A549 (cell line): ENCODE data around the gene SPINK4. TPM values are rescaled to one million over a fixed set of nuclear protein-coding genes. Genes with fewer than 3 reads are reported as not detected.

Source experiments
- ATAC-seq, 2 experiments: fragments of 200-7000 bp in 1 of 2; fragments of >200 bp in 1 of 2; cut with Nextera tagmentation in 1 of 2; cut with Tn5 transposase in 1 of 2; 3 replicates each; pipeline versions ENCODE4 v1.8.0 to v1.9.1; 2018 to 2020; ENCODE audit warnings: mild to moderate bottlenecking in 1 of 2, moderate library complexity in 1 of 2
- CTCF ChIA-PET: fragments of 300-600 bp; sonication (Branson Sonifier 250); formaldehyde crosslinking; extraction: SDS; loops from one replicate; lab custom pipeline; 2021; ENCODE audit warnings: antibody characterized with exemption, inconsistent platforms; lab: Yijun Ruan, JAX
- POLR2A ChIA-PET: fragments of 350-600 bp; formaldehyde crosslinking; extraction: SDS; loops from one replicate; lab custom pipeline; 2021; ENCODE audit warnings: antibody characterized with exemption, inconsistent platforms; lab: Yijun Ruan, JAX
- DNase-seq, 2 experiments: peaks; one replicate each; pipeline versions ENCODE4 v3.0.0 to v3.0.0-alpha.2; 2011 to 2016; ENCODE audit warnings: low read depth in 1 of 2, low spot score in 1 of 2
- FAIRE-seq: peaks from 2 replicates; lab custom pipeline; 2011; peaks lifted over from hg19 to GRCh38; lab: Jason Lieb, UNC
- H3K27ac ChIP-seq, 2 experiments: fragments of >200 bp; sonication (Bioruptor Twin); formaldehyde crosslinking; 3 replicates each; pipeline ENCODE4 v1.5.1; 2016 to 2017
- H3K4me1 ChIP-seq: fragments of >200 bp; sonication (Bioruptor Twin); formaldehyde crosslinking; 3 replicates; pipeline ENCODE4 v1.6.1; 2016
- H3K4me2 ChIP-seq: fragments of >200 bp; sonication (Bioruptor Twin); formaldehyde crosslinking; 3 replicates; pipeline ENCODE4 v1.6.1; 2016
- H3K4me3 ChIP-seq: fragments of >200 bp; sonication (Bioruptor Twin); formaldehyde crosslinking; 3 replicates; pipeline ENCODE4 v1.5.1; 2016
- H3K9me3 ChIP-seq: fragments of >200 bp; sonication (Bioruptor Twin); formaldehyde crosslinking; 3 replicates; pipeline ENCODE4 v1.6.1; 2016
- BCL3 ChIP-seq: fragments of >200 bp; sonication (Bioruptor Twin); formaldehyde crosslinking; IDR thresholded peaks from 3 replicates; pipeline ENCODE4 v1.6.1; 2016
- BHLHE40 ChIP-seq: IDR thresholded peaks from 2 replicates; pipeline ENCODE4 v1.6.1; 2012; ENCODE audit warnings: low read depth, low read length, inconsistent platforms
- CBX8 ChIP-seq: fragments of 200-600 bp; sonication (generic); IDR thresholded peaks from 2 replicates; pipeline ENCODE4 v1.6.1; 2016
- CEBPB ChIP-seq, 2 experiments: fragments of >200 bp in 1 of 2; sonication (Bioruptor Twin) in 1 of 2; formaldehyde crosslinking in 1 of 2; IDR thresholded peaks; 2 replicates each; pipeline ENCODE4 v1.6.1; 2012 to 2016
- CHD4 ChIP-seq: fragments of 200-600 bp; sonication (generic); IDR thresholded peaks from 2 replicates; pipeline ENCODE4 v1.6.1; 2016; ENCODE audit warnings: antibody characterized with exemption, mild to moderate bottlenecking, borderline replicate concordance
- CTCF ChIP-seq: fragments of >200 bp; sonication (Bioruptor Twin); formaldehyde crosslinking; IDR thresholded peaks from 3 replicates; pipeline ENCODE4 v1.5.1; 2016
- FOSL2 ChIP-seq, 2 experiments: fragments of 450-650 bp in 1 of 2; fragments of >200 bp in 1 of 2; sonication (Bioruptor Twin) in 1 of 2; formaldehyde crosslinking; IDR thresholded peaks; 2 replicates each; pipeline versions ENCODE4 v1.5.0 to v1.6.1; 2016 to 2020; ENCODE audit warnings: mild to moderate bottlenecking in 1 of 2, moderate library complexity in 1 of 2
- HOXA7 ChIP-seq: fragments of 250-450 bp; sonication (Bioruptor Pico); IDR thresholded peaks from 2 replicates; pipeline ENCODE4 v1.5.0; 2020; ENCODE audit warnings: mild to moderate bottlenecking, moderate library complexity
- RFX5 ChIP-seq: fragments of 450-650 bp; IDR thresholded peaks from 2 replicates; pipeline ENCODE4 v1.7.1; 2014; ENCODE audit warnings: antibody characterized with exemption, mild to moderate bottlenecking, moderate library complexity
- SMC3 ChIP-seq: fragments of >200 bp; sonication (Bioruptor Twin); formaldehyde crosslinking; IDR thresholded peaks from 3 replicates; pipeline ENCODE4 v1.6.1; 2018; ENCODE audit warnings: inconsistent platforms
- TP53 ChIP-seq: fragments of 250-450 bp; sonication (Bioruptor Pico); IDR thresholded peaks from 2 replicates; pipeline ENCODE4 v1.5.0; 2021; ENCODE audit warnings: mild to moderate bottlenecking, moderate library complexity
- USF2 ChIP-seq: fragments of 450-650 bp; IDR thresholded peaks from 2 replicates; pipeline ENCODE4 v1.6.1; 2014; ENCODE audit warnings: antibody characterized with exemption
- ZFP36 ChIP-seq: fragments of 450-650 bp; IDR thresholded peaks from 2 replicates; pipeline ENCODE4 v1.6.1; 2014; ENCODE audit warnings: borderline replicate concordance; ENCODE audit not compliant: partially characterized antibody
- ZSCAN20 ChIP-seq: fragments of 250-450 bp; sonication (Bioruptor Pico); IDR thresholded peaks from 2 replicates; pipeline ENCODE4 v1.8.0; 2022; ENCODE audit warnings: mild to moderate bottlenecking, moderate library complexity
- WGBS: methylation state at CpG from one replicate; pipeline ENCODE4 v1.1.6; 2017; ENCODE audit errors: missing lambda C conversion rate; 5-methylcytosine and 5-hydroxymethylcytosine counted together
- polyA plus RNA-seq, 4 experiments: library from polyadenylated mRNA; depleted of rRNA in 3 of 4; stranded (reverse); fragments of >200 nt; fragmentation: RNase III in 1 of 4; extraction: RNeasy Plus Mini Kit Qiagen cat#74134 plus additional on column Dnase treatment in 1 of 4; gene quantifications; 2 replicates in 3 of 4; 3 replicates in 1 of 4; pipeline ENCODE4 v1.2.3, GENCODE V29; 2011 to 2017

The SPINK4 gene
- polyA plus RNA-seq, 2 of the 4 experiments (the other 2 are of a cell fraction), result not detected

- WGBS, result 88% methylated on average over 9 of the region's 9 CpGs
- ATAC-seq, result no peak
- H3K4me3 ChIP-seq, result no peak overlapping the region
- ChIA-PET POLR2A (no interaction called here), CTCF (interaction anchor here (0.5 to 3.0 kb wide), 4 partner anchors 11 to 187 kb away, joined by 4 to 12 read pairs (median 8); no protein-coding TSS in a partner anchor)
- FAIRE-seq, result no peak
- peak overlapping the region in 1 of 2 experiments; percentile 24; a peak in 1 of 6 replicates for H3K27ac ChIP-seq
- TF ChIP-seq BCL3 (no peak), ZFP36 (no peak), BHLHE40 (no peak), CEBPB (IDR thresholded peaks at IDR 0.05) (peak in 1 of 2 experiments; percentile 35; a peak in 1 of 4 replicates), SMC3 (no peak), CHD4 (no peak), RFX5 (no peak)
- TF ChIP-seq, all 56 proteins: peak for 1
- no peak for DNase-seq
- no peak overlapping the region for H3K4me2 ChIP-seq
- 0 out of 3 replicates have a peak, but pooled peaks cover 10% of the 10 kb centered on the region for H3K4me1 ChIP-seq
- no peaks in the 10 kb centered on the region for H3K9me3 ChIP-seq
Measured at GRCh38 chr9:33244137-33244784, 4.3 kb downstream of the SPINK4 start.

- FAIRE-seq (no peak), DNase-seq (no peak), ATAC-seq (no peak)
- ChIA-PET CTCF (interaction anchor here (1.4 to 1.8 kb wide), 3 partner anchors 10 to 19 kb away, joined by 3 to 9 read pairs (median 4); no protein-coding TSS in a partner anchor), POLR2A (no interaction called here)
- H3K4me2 ChIP-seq, result no peak overlapping the region
- H3K27ac ChIP-seq, result peak overlapping the region in 1 of 2 experiments; percentile 32; a peak in 1 of 6 replicates
- H3K9me3 ChIP-seq, result no peaks in the 10 kb centered on the region
- WGBS, result 91% methylated on average over 2 of the region's 2 CpGs
- TF ChIP-seq CTCF, result no peak
- TF ChIP-seq FOSL2 (IDR thresholded peaks at IDR 0.05), result no peak
- TF ChIP-seq FOSL2 (CRISPR knock-in tag; IDR thresholded peaks at IDR 0.05), result no peak
- TF ChIP-seq HOXA7 (CRISPR knock-in tag), result no peak
- no peak for TF ChIP-seq BCL3
- TF ChIP-seq USF2, result no peak
- TF ChIP-seq CBX8, result no peak
- peaks cover 12% of the 10 kb centered on the region; the same call in 2 of the 3 replicates for H3K4me1 ChIP-seq
- H3K4me3 ChIP-seq, result no peak overlapping the region
Measured at GRCh38 chr9:33245341-33245740, 5.4 kb downstream of the SPINK4 start.

DNA sequence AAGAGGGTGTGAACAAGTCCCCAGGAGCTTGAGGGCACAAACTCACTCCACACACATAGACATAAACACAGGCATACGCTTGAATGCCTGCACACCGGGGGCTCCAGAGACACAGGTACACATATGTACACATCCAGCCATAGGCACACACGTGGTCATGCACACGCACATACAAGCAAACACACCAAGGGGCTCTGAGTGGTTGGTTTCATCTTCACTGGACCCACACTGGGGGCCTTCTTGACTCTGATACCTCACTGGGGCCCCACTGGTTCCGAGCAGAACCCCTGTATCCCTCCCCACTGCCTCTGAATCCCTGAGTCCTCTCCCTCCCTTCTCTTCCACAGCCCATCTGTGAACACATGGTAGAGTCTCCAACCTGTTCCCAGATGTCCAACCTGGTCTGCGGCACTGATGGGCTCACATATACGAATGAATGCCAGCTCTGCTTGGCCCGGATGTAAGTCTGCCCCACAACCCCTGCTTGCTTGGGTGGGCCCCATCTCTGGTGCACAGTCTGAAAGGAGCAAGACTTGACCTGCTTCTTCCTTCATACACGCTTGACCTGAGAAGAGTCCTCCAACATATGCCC, 6.4 kb downstream of the SPINK4 start:
- Histone ChIP-seq H3K9me3 (no peaks in the 10 kb centered on the region), H3K27ac (no peak overlapping the region), H3K4me2 (no peak overlapping the region), H3K4me3 (no peak overlapping the region), H3K4me1 (peaks cover 20% of the 10 kb centered on the region; the same call in 2 of the 3 replicates)
- ChIA-PET POLR2A (interaction anchor here (0.6 to 1.5 kb wide), 2 partner anchors 12 to 13 kb away, joined by 3 to 5 read pairs; no protein-coding TSS in a partner anchor), CTCF (interaction anchor here (1.0 to 1.8 kb wide), 4 partner anchors 11 to 20 kb away, joined by 3 to 9 read pairs (median 4); no protein-coding TSS in a partner anchor)
- ATAC-seq (no peak; a peak in 1 of 6 replicates), FAIRE-seq (no peak), DNase-seq (no peak)
- no peak for TF ChIP-seq TP53 (CRISPR knock-in tag)
- no peak for TF ChIP-seq RFX5
- TF ChIP-seq ZSCAN20 (CRISPR knock-in tag), result no peak
- 93% methylated on average over 9 of the region's 9 CpGs for WGBS
